ENCODE data around the gene PANX3.

The PANX3 gene

DNA sequence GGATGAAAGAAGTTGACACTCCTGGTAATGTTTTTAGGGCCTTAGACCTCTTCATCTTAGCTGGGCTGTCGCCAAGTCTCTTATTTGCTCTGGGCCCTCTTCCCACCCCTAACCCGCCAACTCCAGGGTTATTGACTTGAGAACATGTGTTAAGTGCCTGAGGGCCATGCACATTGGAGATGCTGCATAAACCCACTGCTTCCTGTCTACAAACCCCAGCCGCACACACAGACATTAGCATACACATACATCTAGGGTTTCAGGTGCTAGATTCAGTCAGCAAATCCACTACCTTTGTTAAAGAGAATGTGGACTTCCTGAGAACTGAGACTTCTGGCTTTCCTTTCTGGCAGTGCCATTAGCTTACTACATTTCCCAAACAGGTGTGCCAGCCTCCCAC lies 817 bp downstream of the PANX3 start:
- no peak for DNase-seq
- in situ Hi-C loops (cut with MboI; ENCODE audit: low pct_unique_long_range_greater_than_20kb, low sequenced_read_pairs): no loop called here

- in situ Hi-C loops (cut with MboI; ENCODE audit: low pct_unique_long_range_greater_than_20kb, low sequenced_read_pairs): no loop called here
Observed at GRCh38 chr11:124612567-124613246, 1.5 kb downstream of the PANX3 start.

DNA sequence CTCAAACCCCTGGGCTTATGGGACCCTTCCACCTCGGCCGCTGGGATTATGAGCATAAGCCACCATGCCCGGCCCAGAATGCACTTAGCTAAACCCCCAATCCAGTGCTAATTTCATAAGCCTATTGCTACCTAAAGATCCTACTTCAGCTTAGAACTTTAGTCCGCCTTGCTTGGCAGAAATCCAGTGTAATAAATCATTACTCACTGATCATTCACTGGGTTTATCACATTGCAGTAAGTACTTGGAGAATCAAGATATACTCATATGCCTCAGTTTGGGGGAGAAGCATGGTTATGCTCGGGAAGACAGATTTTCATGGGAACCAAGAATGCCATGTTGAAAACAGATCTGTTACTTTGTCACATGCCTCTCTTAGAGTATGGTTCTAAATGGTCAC lies 7.6 kb downstream of the PANX3 start:
- in situ Hi-C loops (cut with MboI; ENCODE audit: low pct_unique_long_range_greater_than_20kb, low sequenced_read_pairs): no loop called here

More at GRCh38 chr11:124612567-124613246, 1.5 kb downstream of the PANX3 start:
- no peak for DNase-seq

GRCh38 chr11:124622531-124623451 lies 11.6 kb downstream of the PANX3 start, which contains the start of gene TBRG1:
TSS of gene TBRG1 (plus strand) at chr11:124622864. CDS start at chr11:124623084, 220 bp downstream.
- in situ Hi-C loops (cut with MboI; ENCODE audit: low pct_unique_long_range_greater_than_20kb, low sequenced_read_pairs): no loop called here
- DNase-seq: peak; percentile 93

More for the DNA sequence above, 7.6 kb downstream of the PANX3 start:
- no peak for DNase-seq

DNA sequence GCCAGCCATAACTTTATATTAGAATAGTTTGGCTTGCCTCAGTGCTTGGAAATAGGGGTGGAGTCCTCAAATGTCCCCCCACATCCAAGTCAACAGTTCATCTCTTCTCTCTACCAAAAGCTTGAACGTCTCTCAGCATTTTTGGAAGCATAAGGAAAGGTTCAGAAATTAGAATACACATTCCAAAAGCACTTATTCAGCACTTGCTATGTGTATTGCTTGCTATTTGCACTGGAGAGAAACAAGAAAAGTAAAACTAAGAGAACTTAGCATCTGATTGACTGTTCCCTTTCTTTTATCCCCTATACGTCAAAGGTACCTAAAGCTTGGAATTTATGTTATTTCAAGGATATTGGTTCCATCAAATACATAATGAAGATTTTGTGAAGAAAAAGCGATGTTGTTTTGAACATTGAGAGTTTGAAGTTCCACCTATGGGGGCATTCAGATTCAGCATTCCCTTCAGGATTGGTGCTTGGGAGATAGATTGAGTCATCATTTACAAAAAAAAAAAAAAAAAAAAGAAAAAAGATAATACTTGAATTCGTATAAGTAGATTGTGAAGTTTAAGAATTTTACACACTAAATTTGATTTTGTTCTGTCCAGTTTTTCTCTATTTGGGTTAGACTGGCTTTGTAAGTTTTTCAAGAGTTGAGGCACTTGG lies 12.8 kb downstream of the PANX3 start:
- no peak for DNase-seq
- in situ Hi-C loops (cut with MboI; ENCODE audit: low pct_unique_long_range_greater_than_20kb, low sequenced_read_pairs): no loop called here

DNA sequence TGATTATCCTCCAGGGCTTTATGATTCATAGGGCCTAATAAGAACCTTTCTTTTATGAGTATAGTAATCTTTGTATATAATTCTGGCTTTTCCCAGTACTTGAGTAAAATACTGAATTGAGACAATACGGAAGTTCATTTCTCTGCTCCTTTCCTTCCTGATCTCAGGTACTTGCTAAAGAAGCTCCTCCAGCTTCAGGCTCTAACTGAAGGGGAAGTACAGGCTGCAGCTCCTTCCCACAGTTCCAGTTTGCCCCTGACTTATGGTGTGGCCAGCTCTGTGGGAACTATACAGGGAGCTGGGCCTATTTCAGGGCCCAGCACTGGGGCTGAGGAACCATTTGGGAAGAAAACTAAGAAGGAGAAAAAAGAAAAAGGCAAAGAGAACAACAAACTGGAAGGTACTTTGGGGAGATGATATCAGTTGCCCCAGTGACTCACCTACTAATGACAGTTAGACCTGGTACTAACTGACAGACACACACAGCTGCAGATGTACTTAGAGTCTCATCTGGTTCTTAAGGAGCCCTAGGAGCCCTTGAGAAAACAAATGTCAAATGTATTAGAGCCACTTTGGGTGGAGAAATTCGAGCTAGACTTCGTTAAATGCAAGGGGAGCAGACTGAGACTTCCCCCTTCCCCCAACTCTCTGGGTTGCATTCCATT lies 14.4 kb downstream of the PANX3 start:
- in situ Hi-C loops (cut with MboI; ENCODE audit: low pct_unique_long_range_greater_than_20kb, low sequenced_read_pairs): no loop called here
- no peak for DNase-seq

GRCh38 chr11:124627546-124627945 lies 16.3 kb downstream of the PANX3 start:
- in situ Hi-C loops (cut with MboI; ENCODE audit: low pct_unique_long_range_greater_than_20kb, low sequenced_read_pairs): no loop called here
- no peak for DNase-seq

DNA sequence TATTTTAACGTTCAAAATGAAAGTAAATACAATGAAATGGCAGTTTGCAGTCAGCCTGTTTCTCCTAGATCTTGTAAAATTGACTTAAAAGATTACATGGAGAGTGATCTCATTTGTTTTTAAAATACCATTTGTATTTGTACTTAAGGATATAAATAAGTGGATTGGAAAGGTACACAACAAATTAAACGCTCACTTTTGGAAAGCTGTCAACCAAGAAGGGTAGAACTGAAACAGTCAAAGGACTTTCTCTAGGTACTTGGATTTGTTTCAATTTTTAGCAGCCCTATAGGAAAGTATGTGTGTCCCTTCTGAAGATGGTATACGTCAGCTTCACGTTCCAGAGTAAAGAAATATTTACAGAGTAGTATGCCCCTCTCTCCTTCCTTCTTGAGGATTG lies 18.7 kb downstream of the PANX3 start:
- no peak for DNase-seq
- in situ Hi-C loops (cut with MboI; ENCODE audit: low pct_unique_long_range_greater_than_20kb, low sequenced_read_pairs): no loop called here

DNA sequence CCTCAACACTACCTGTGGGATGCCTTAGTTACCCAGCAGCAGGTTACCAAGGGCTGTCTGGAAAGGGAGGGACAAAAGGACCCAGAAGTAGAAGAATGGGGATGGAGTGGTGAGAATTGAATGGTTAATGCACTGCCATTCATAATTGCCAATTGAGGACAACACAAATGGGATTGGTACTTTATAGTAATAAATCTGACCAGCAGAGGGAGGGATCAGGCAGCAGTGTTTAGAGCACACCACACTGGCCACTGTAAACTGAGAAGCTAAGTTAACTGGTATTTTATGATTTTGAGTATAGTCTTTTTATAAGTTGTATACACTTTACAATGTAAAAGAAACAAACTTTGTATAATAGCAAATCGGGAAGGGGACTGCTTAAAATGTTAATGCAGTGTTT lies 22.1 kb downstream of the PANX3 start:
- DNase-seq: peak; percentile 15

DNA sequence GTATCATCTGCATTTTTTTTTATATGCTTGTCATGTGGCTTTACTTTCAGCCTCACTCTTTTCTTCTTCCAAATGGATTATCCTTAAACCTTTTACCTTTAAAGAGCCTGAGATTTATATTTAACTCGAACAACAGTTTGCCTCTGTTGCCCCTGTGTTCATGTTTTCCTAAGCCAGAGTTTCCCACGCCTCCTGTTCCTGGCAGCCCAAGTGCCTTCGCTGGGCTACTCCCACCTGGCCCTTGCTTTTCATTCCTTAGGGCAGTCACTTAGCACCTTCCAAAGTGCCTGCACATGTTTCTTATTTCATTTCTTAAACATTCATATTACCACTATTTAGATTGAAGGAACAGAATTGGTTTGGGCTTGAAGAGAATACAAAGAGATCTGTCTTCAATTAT lies 24.7 kb downstream of the PANX3 start:
- in situ Hi-C loops (cut with MboI; ENCODE audit: low pct_unique_long_range_greater_than_20kb, low sequenced_read_pairs): no loop called here
- DNase-seq: no peak

More for the DNA sequence above, 22.1 kb downstream of the PANX3 start:
- in situ Hi-C loops (cut with MboI; ENCODE audit: low pct_unique_long_range_greater_than_20kb, low sequenced_read_pairs): no loop called here

- no peak for DNase-seq
- in situ Hi-C loops (cut with MboI; ENCODE audit: low pct_unique_long_range_greater_than_20kb, low sequenced_read_pairs): no loop called here
Observed at GRCh38 chr11:124638500-124638899, 27.3 kb downstream of the PANX3 start.

DNA sequence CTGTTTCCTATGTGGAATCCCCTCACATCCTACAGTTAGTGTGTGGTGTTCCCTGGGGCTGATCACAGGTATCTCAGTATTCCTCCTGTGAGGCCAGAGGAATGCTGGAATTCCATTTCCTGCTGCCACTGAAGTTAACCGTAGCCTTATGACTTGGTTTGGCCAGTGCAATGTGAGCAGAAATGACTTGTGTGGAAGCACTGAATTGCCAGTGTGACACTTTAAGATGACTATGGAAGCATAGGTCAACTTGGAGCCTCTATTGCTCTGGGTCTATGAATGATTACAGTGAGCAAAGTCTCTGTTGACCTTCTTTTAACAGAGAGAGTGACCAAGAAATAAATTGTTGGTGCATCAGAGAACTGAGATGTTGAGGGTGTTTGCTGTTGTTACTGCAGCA lies 28.0 kb downstream of the PANX3 start:
- DNase-seq: no peak
- in situ Hi-C loops (cut with MboI; ENCODE audit: low pct_unique_long_range_greater_than_20kb, low sequenced_read_pairs): no loop called here

DNA sequence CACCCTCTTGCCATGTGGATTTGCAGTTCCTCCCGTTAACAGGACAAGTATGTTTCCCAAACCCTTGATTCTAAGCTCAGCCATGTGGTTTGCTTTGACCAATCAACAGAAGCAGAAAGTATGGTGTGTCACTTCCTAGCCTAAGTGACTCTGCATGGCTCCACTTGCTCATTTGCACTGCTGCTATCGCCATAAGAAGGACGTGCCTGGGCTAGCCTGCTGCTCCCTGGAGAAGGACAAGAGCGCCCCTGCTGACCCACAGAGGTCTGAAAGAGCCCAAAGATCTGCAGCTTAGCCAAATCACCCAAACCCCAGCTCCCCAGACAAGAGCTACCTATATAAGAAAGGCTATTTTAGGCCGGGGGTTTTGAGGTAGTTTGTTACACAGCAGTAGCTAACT lies 29.4 kb downstream of the PANX3 start:
- DNase-seq: peak; percentile 44
- in situ Hi-C loops (cut with MboI; ENCODE audit: low pct_unique_long_range_greater_than_20kb, low sequenced_read_pairs): no loop called here

DNA sequence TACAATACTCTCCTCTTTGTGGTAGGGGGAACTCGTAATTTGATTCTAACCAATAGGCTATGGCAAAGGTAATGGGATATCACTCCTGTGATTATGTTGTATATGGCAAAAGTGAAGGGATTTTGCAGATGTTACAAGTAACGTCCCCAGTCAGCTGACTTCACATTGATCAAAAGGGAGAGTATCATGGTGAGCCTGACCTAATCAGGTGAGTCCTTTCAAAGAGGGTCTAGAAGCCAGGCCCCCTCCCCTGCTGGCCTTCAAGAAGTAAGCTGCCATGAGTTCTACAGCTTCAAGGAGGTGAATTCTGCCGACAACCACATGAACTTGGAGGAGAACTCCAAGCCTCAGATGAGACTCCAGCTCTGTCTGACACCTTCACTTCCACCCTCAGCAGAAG lies 31.4 kb downstream of the PANX3 start:
- in situ Hi-C loops (cut with MboI; ENCODE audit: low pct_unique_long_range_greater_than_20kb, low sequenced_read_pairs): no loop called here
- DNase-seq: no peak

DNA sequence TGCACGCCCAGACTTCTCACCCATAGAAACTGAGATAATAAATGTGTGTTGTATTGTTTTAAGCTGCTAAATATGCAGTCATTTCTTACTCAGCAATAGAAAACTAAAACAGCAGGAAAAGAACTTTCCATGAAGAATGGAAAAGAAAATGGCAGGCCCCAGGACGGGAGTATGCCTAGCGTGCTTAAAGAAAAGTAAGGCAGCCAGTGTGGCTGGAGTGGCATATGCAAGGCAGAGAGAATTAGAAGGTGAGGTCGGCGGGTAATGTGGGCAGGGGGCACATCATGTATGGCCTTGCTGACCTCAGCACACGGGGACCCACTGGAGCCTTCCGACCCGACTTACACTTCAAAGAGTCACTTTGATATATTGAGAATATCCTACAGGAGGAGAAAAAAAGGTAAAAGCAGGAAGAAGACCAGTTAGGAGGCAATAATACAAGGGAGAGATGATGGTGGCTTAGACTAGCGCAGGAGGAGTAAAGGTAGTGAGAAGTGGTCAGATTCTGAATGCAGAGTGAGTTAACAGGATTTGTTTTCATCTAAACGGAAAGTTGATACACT lies 31.9 kb downstream of the PANX3 start:
- in situ Hi-C loops (cut with MboI; ENCODE audit: low pct_unique_long_range_greater_than_20kb, low sequenced_read_pairs): no loop called here
- no peak for DNase-seq

DNA sequence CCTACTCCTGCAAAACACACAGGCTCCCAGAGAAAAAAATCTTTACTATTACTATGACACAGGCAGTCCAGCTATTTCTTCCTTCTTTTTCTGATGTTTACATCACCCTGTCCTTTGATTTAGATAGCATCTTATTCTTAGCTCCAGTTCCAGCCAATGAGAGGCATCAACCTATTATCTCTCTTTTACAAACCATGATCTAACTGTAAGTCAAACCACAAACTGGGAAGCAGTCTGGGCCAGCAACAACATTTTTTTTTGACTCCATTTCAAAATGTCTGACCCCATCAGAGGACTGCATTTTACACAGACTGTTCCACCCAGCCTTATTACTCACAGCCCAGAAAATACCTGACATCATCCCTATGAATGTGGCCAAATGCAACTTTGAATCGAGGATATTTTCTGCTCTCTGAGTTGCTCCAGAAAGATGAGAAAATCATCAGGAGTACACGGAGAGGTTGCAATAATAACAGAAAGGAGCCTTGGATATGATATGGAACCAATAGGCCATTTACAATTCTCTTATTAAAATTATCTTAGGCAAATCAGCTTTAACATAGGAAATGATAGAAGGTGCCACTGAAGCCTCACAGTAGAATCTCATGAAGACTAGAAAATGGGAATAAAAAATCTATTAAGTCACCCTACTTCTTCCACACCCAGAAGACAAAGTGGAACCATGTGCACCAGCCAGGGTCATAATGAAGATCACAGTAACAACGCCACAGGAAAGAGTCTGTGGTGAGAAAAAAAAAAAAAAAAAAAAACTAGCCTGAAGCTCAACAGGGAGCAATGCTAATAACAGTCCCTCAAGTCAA lies 32.6 kb downstream of the PANX3 start:
- DNase-seq: peak; percentile 25
- in situ Hi-C loops (cut with MboI; ENCODE audit: low pct_unique_long_range_greater_than_20kb, low sequenced_read_pairs): no loop called here

GRCh38 chr11:124644426-124645280 lies 33.4 kb downstream of the PANX3 start:
- DNase-seq: peak; percentile 74
- in situ Hi-C loops (cut with MboI; ENCODE audit: low pct_unique_long_range_greater_than_20kb, low sequenced_read_pairs): no loop called here
